22Rv1 (cell line): ENCODE results near the gene FBXL3.

ENCODE experiments used
- ZFX ChIP-seq: fragments of 450-650 bp; IDR thresholded peaks from 2 replicates; pipeline ENCODE4 v1.6.1; 2017; ENCODE audit warnings: antibody characterized with exemption, borderline replicate concordance
- TF ChIP-seq, protein P1 (sequence below): fragments of 450-650 bp; IDR thresholded peaks from 2 replicates; pipeline ENCODE4 v1.5.1; 2017; ENCODE audit warnings: mild to moderate bottlenecking

DNA sequence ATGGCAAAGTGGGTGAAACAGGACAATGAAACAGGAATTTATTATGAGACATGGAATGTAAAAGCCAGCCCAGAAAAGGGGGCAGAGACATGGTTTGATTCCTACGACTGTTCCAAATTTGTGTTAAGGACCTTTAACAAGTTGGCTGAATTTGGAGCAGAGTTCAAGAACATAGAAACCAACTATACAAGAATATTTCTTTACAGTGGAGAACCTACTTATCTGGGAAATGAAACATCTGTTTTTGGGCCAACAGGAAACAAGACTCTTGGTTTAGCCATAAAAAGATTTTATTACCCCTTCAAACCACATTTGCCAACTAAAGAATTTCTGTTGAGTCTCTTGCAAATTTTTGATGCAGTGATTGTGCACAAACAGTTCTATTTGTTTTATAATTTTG is 26.5 kb downstream of the FBXL3 start:
- TF ChIP-seq, protein P1, sequence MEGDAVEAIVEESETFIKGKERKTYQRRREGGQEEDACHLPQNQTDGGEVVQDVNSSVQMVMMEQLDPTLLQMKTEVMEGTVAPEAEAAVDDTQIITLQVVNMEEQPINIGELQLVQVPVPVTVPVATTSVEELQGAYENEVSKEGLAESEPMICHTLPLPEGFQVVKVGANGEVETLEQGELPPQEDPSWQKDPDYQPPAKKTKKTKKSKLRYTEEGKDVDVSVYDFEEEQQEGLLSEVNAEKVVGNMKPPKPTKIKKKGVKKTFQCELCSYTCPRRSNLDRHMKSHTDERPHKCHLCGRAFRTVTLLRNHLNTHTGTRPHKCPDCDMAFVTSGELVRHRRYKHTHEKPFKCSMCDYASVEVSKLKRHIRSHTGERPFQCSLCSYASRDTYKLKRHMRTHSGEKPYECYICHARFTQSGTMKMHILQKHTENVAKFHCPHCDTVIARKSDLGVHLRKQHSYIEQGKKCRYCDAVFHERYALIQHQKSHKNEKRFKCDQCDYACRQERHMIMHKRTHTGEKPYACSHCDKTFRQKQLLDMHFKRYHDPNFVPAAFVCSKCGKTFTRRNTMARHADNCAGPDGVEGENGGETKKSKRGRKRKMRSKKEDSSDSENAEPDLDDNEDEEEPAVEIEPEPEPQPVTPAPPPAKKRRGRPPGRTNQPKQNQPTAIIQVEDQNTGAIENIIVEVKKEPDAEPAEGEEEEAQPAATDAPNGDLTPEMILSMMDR: no peak
- no peak for TF ChIP-seq ZFX
